ENCODE measurements around the gene FADS2. TPM values are rescaled to one million over a fixed set of nuclear protein-coding genes. Genes with fewer than 3 reads are reported as not detected.

Gene FADS2
- polyA plus RNA-seq, 2 donors, result 5.1 to 8.7 TPM

GRCh38 chr11:61887839-61888494 lies 59.9 kb downstream of the FADS2 start:
- H3K27me3 ChIP-seq (ENCODE audit: control insufficient read depth in 1 of 2, insufficient read depth in 2 of 2, low read length in 2 of 2), result no peaks in the 10 kb centered on the region
- H3K27ac ChIP-seq (ENCODE audit: low read depth in 2 of 2, low read length in 1 of 2), result peak overlapping the region; percentile 22 to 27
- 68 to 84% methylated on average over 7 of the region's 7 CpGs for whole genome bisulfite sequencing, 2 donors

GRCh38 chr11:61888590-61888989 lies 60.5 kb downstream of the FADS2 start:
- 90 to 92% methylated on average over 12 of the region's 12 CpGs for WGBS, 2 donors
- Histone ChIP-seq H3K27me3 (ENCODE audit: control insufficient read depth in 1 of 2, insufficient read depth in 2 of 2, low read length in 2 of 2) (no peaks in the 10 kb centered on the region), H3K27ac (ENCODE audit: low read depth in 2 of 2, low read length in 1 of 2) (peak overlapping the region; percentile 22 to 27), H3K36me3 (ENCODE audit: control insufficient read depth in 2 of 2, insufficient read depth in 2 of 2, low read length in 1 of 2) (no peaks in the 10 kb centered on the region), H3K4me1 (ENCODE audit: control insufficient read depth in 2 of 2, insufficient read depth in 2 of 2, low read length in 1 of 2) (peaks cover 4 to 15% of the 10 kb centered on the region in 2 donors), H3K9me3 (ENCODE audit: control insufficient read depth in 2 of 2, insufficient read depth in 1 of 2, low read depth in 1 of 2, low read length in 1 of 2) (peaks cover 0 to 5% of the 10 kb centered on the region in 2 donors), H3K4me3 (ENCODE audit: low read depth in 1 of 2, low read length in 2 of 2) (no peak overlapping the region)

More at GRCh38 chr11:61887839-61888494, 59.9 kb downstream of the FADS2 start:
- H3K4me1 ChIP-seq (ENCODE audit: control insufficient read depth in 2 of 2, insufficient read depth in 2 of 2, low read length in 1 of 2), result peaks cover 4 to 15% of the 10 kb centered on the region in 2 donors
- no peak overlapping the region for H3K4me3 ChIP-seq (ENCODE audit: low read depth in 1 of 2, low read length in 2 of 2)
- no peaks in the 10 kb centered on the region for H3K36me3 ChIP-seq (ENCODE audit: control insufficient read depth in 2 of 2, insufficient read depth in 2 of 2, low read length in 1 of 2)
- peaks cover 0 to 5% of the 10 kb centered on the region in 2 donors for H3K9me3 ChIP-seq (ENCODE audit: control insufficient read depth in 2 of 2, insufficient read depth in 1 of 2, low read depth in 1 of 2, low read length in 1 of 2)

GRCh38 chr11:61889831-61890230 lies 61.7 kb downstream of the FADS2 start:
- Histone ChIP-seq H3K27ac (ENCODE audit: low read depth in 2 of 2, low read length in 1 of 2) (no peak overlapping the region), H3K27me3 (ENCODE audit: control insufficient read depth in 1 of 2, insufficient read depth in 2 of 2, low read length in 2 of 2) (no peaks in the 10 kb centered on the region), H3K4me3 (ENCODE audit: low read depth in 1 of 2, low read length in 2 of 2) (no peak overlapping the region), H3K9me3 (ENCODE audit: control insufficient read depth in 2 of 2, insufficient read depth in 1 of 2, low read depth in 1 of 2, low read length in 1 of 2) (peaks cover 0 to 5% of the 10 kb centered on the region in 2 donors), H3K36me3 (ENCODE audit: control insufficient read depth in 2 of 2, insufficient read depth in 2 of 2, low read length in 1 of 2) (no peaks in the 10 kb centered on the region), H3K4me1 (ENCODE audit: control insufficient read depth in 2 of 2, insufficient read depth in 2 of 2, low read length in 1 of 2) (peaks cover 4 to 15% of the 10 kb centered on the region in 2 donors)
- WGBS, 2 donors, result 58 to 81% methylated on average over 10 of the region's 10 CpGs

DNA sequence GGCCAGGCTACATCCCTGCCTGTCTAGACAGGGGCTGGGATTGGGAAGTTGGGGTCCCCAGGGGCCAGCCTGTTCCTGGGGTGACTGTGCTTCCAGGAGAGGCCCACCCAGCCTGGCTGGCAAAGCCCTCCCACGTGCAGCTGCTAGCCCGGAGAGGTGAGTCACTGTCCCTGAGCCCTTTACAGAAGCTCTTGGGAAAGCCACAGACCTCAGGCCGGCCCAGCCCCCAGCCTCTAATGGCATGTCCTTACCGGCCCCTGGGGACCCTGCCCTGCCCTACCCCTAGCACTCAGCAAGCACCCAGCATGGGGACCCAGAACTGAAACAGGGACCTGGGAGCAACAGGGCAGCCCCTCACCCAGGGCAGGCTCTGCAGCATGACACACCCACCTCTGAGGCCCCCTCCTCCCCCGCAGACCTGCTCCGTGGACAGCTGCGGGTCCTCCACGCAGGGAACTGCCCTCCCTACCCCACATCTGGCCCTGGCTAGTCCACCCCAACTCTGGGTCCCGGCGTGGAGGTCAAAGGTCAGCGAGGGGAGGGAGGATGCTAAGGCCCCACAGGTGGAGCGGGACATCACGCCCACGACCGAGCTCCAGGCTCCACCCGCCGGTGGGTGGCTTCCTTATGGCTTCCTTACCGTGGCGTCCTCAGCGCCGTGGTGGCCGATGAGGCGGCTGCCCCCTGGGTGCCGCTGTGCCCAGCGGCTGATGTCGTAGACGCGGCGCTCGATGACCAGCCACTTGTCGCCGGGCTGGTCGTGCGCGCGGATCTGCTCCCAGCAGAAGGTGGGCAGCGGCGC lies 62.6 kb downstream of the FADS2 start:
- WGBS, 2 donors, result 1% methylated on average over 37 to 38 of the region's 38 CpGs
- Histone ChIP-seq H3K9me3 (ENCODE audit: control insufficient read depth in 2 of 2, insufficient read depth in 1 of 2, low read depth in 1 of 2, low read length in 1 of 2) (peaks cover 0 to 5% of the 10 kb centered on the region in 2 donors), H3K4me1 (ENCODE audit: control insufficient read depth in 2 of 2, insufficient read depth in 2 of 2, low read length in 1 of 2) (peaks cover 4 to 14% of the 10 kb centered on the region in 2 donors), H3K36me3 (ENCODE audit: control insufficient read depth in 2 of 2, insufficient read depth in 2 of 2, low read length in 1 of 2) (no peaks in the 10 kb centered on the region), H3K4me3 (ENCODE audit: low read depth in 1 of 2, low read length in 2 of 2) (peak overlapping the region; percentile 72 to 74), H3K27me3 (ENCODE audit: control insufficient read depth in 1 of 2, insufficient read depth in 2 of 2, low read length in 2 of 2) (no peaks in the 10 kb centered on the region), H3K27ac (ENCODE audit: low read depth in 2 of 2, low read length in 1 of 2) (peak overlapping the region; percentile 75 to 78)

DNA sequence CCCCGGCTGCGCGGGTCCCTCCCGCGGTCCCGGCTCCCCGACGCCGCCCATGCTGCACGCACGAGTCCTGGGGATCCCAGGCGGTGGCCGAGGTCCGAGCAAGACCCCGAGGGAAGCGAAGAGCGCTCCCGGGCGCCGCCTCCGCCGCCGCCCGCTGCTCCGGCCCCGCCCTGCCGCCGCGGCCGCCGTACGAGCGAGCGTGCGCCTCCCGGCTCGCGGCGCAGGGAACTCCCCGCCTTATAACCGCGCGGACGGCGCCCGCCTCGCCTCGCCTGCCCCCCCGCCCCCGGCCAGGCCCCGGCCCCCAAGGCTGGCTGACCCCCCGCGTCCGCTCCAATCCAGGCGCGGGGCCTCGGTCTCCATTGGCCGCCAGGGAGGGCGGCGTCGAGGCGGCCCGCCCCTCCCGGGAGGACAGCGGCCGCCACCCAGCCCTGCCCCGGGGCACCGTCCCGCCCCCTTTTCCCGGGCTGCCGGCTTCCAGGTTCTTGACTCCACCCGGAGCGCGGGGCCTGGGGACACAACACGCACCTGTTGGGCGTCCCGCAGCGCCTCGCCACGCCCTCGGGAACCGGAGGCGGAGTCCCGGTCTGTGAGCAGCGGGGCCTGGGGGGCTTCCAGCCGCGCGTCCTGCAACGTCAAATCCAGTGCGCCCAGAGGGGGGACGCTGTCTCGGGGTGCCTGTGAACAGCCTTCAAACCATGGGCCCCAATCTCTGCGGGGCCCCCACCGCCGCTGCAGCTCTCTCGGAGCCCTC lies 63.4 kb downstream of the FADS2 start, which contains the start of gene FADS3:
Gene FADS3 (minus strand): TSS at position 215 of the 754 bp plus-strand sequence. CDS start 164 bp downstream, at position 51.
- no peaks in the 10 kb centered on the region for H3K36me3 ChIP-seq (ENCODE audit: control insufficient read depth in 2 of 2, insufficient read depth in 2 of 2, low read length in 1 of 2)

DNA sequence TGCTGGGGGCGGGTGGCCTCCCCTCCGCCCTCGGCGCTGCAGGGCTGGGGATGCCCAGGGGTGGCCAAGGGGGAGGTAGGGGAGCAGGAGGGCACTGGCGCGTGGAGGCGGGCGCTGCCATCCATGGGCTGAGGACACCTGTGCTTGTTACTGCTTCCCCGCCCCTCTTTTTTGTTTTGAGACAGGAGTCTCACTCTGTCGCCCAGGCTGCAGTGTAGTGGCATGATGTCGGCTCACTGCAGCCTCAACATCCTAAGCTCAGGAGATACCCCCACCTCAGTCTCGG lies 63.9 kb downstream of the FADS2 start:
- Histone ChIP-seq H3K4me1 (ENCODE audit: control insufficient read depth in 2 of 2, insufficient read depth in 2 of 2, low read length in 1 of 2) (peaks cover 4 to 14% of the 10 kb centered on the region in 2 donors), H3K9me3 (ENCODE audit: control insufficient read depth in 2 of 2, insufficient read depth in 1 of 2, low read depth in 1 of 2, low read length in 1 of 2) (peaks cover 0 to under 1% of the 10 kb centered on the region in 2 donors), H3K36me3 (ENCODE audit: control insufficient read depth in 2 of 2, insufficient read depth in 2 of 2, low read length in 1 of 2) (no peaks in the 10 kb centered on the region), H3K27me3 (ENCODE audit: control insufficient read depth in 1 of 2, insufficient read depth in 2 of 2, low read length in 2 of 2) (no peaks in the 10 kb centered on the region), H3K4me3 (ENCODE audit: low read depth in 1 of 2, low read length in 2 of 2) (peak overlapping the region in 1 of 2 donors; percentile 72), H3K27ac (ENCODE audit: low read depth in 2 of 2, low read length in 1 of 2) (peak overlapping the region; percentile 68 to 83)
- 10 to 15% methylated on average over 9 to 12 of the region's 12 CpGs for WGBS, 2 donors

More for the DNA sequence above, 63.4 kb downstream of the FADS2 start, which contains the start of gene FADS3:
- H3K27me3 ChIP-seq (ENCODE audit: control insufficient read depth in 1 of 2, insufficient read depth in 2 of 2, low read length in 2 of 2), result no peaks in the 10 kb centered on the region
- WGBS, 2 donors, result 0% methylated on average over 48 to 96 of the region's 96 CpGs
- H3K27ac ChIP-seq (ENCODE audit: low read depth in 2 of 2, low read length in 1 of 2), result peak within 1 kb of the TSS; percentile 78 to 83
- peak within 1 kb of the TSS; percentile 72 to 74 for H3K4me3 ChIP-seq (ENCODE audit: low read depth in 1 of 2, low read length in 2 of 2)
- peaks cover 4 to 14% of the 10 kb centered on the region in 2 donors for H3K4me1 ChIP-seq (ENCODE audit: control insufficient read depth in 2 of 2, insufficient read depth in 2 of 2, low read length in 1 of 2)
- H3K9me3 ChIP-seq (ENCODE audit: control insufficient read depth in 2 of 2, insufficient read depth in 1 of 2, low read depth in 1 of 2, low read length in 1 of 2), result peaks cover 0 to 5% of the 10 kb centered on the region in 2 donors

DNA sequence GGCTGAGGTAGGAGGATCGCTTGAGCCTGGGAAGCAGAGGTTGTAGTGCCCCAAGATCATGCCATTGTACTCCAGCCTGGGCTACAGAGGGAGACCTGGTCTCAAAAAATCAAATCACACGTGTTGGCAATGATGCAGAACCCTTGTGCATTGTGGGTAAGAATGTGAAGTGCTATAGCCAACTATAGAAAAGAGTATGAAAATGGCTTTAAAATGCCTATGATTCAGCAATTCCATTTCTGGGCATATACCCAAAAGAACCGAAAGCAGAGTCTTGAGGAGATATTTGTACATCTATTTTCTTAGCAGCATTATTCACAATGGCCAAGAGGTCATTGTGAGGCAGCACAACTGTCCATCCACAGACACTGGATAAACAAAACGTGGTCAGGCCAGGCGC lies 65.9 kb downstream of the FADS2 start:
- H3K27me3 ChIP-seq (ENCODE audit: control insufficient read depth in 1 of 2, insufficient read depth in 2 of 2, low read length in 2 of 2), result no peaks in the 10 kb centered on the region
- H3K36me3 ChIP-seq (ENCODE audit: control insufficient read depth in 2 of 2, insufficient read depth in 2 of 2, low read length in 1 of 2), result no peaks in the 10 kb centered on the region
- WGBS, 2 donors, result 50% methylated on average over 5 of the region's 5 CpGs
- H3K4me3 ChIP-seq (ENCODE audit: low read depth in 1 of 2, low read length in 2 of 2), result no peak overlapping the region
- no peak overlapping the region for H3K27ac ChIP-seq (ENCODE audit: low read depth in 2 of 2, low read length in 1 of 2)
- H3K9me3 ChIP-seq (ENCODE audit: control insufficient read depth in 2 of 2, insufficient read depth in 1 of 2, low read depth in 1 of 2, low read length in 1 of 2), result no peaks in the 10 kb centered on the region
- H3K4me1 ChIP-seq (ENCODE audit: control insufficient read depth in 2 of 2, insufficient read depth in 2 of 2, low read length in 1 of 2), result peaks cover 4 to 11% of the 10 kb centered on the region in 2 donors

DNA sequence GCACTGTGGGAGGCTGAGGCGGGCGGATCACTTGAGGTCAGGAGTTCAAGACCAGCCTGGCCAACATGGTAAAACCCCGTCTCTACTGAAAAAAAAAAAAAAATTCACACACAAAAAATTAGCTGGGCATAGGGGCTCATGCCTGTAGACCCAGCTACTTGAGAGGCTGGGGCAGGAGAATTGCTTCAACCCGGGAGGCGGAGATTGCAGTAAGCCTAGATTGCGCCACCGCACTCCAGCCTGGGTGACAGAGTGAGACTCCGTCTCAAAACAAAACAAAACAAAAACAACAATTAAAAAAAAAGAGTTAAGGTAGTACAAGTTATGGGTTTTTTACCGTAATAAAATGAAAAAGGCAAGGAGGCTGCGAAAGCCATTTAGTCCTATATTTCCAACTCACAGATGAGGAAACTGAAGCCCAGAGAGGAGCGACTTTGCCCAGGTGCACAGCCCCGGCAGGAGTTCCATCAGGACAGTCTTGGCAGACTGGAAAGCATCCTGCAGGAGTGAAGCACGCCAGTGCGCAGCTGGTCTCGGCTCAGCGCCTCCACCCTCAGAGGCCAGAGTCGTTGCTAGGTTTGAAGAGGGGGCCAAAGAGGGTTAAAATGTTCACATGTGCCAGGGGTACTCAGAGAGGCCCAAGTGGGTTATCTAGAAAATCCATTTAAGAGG lies 67.1 kb downstream of the FADS2 start:
- H3K36me3 ChIP-seq (ENCODE audit: control insufficient read depth in 2 of 2, insufficient read depth in 2 of 2, low read length in 1 of 2), result no peaks in the 10 kb centered on the region
- H3K4me3 ChIP-seq (ENCODE audit: low read depth in 1 of 2, low read length in 2 of 2), result no peak overlapping the region
- 80 to 83% methylated on average over 16 to 17 of the region's 17 CpGs for WGBS, 2 donors
- peaks cover 6 to 10% of the 10 kb centered on the region in 2 donors for H3K4me1 ChIP-seq (ENCODE audit: control insufficient read depth in 2 of 2, insufficient read depth in 2 of 2, low read length in 1 of 2)
- H3K27ac ChIP-seq (ENCODE audit: low read depth in 2 of 2, low read length in 1 of 2), result no peak overlapping the region
- H3K9me3 ChIP-seq (ENCODE audit: control insufficient read depth in 2 of 2, insufficient read depth in 1 of 2, low read depth in 1 of 2, low read length in 1 of 2), result no peaks in the 10 kb centered on the region
- H3K27me3 ChIP-seq (ENCODE audit: control insufficient read depth in 1 of 2, insufficient read depth in 2 of 2, low read length in 2 of 2), result no peaks in the 10 kb centered on the region

DNA sequence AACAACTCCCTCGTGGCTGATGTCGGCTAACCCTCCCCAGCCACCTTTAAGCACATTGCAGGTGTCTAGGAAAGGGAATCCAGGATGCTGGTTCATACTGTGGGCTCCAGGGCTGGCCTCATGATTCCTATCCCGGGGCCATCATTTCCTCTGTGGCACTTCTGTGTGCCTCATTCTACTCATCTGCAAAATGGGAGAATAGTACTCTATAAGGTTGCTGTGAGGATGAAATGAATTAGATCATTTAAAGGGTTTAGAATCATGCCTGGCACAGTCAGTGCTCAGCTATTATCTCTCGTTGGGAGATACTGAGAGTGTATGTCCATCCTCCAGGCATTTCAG lies 67.6 kb downstream of the FADS2 start:
- WGBS, 2 donors, result 66 to 69% methylated on average over 4 of the region's 4 CpGs
- Histone ChIP-seq H3K36me3 (ENCODE audit: control insufficient read depth in 2 of 2, insufficient read depth in 2 of 2, low read length in 1 of 2) (no peaks in the 10 kb centered on the region), H3K27ac (ENCODE audit: low read depth in 2 of 2, low read length in 1 of 2) (no peak overlapping the region), H3K9me3 (ENCODE audit: control insufficient read depth in 2 of 2, insufficient read depth in 1 of 2, low read depth in 1 of 2, low read length in 1 of 2) (no peaks in the 10 kb centered on the region), H3K4me3 (ENCODE audit: low read depth in 1 of 2, low read length in 2 of 2) (no peak overlapping the region), H3K4me1 (ENCODE audit: control insufficient read depth in 2 of 2, insufficient read depth in 2 of 2, low read length in 1 of 2) (peaks cover 4 to 5% of the 10 kb centered on the region in 2 donors), H3K27me3 (ENCODE audit: control insufficient read depth in 1 of 2, insufficient read depth in 2 of 2, low read length in 2 of 2) (no peaks in the 10 kb centered on the region)

Measured in esophagus (tissue), 2 donors.